GM19372 (cell line): Measurements from ENCODE around the gene SLC9B2.
"Not testable (repeated sequence)": the region's sequence is repeated elsewhere in the genome, so short reads cannot be mapped to it uniquely, and the experiment has no call there.

ENCODE experiments used
- ATAC-seq: cut with Tn5 transposase; IDR thresholded peaks from one replicate; pipeline ENCODE4 v1.9.1; 2021; ENCODE audit warnings: mild to moderate bottlenecking, low read depth, moderate library complexity; ENCODE audit not compliant: unreplicated experiment

The SLC9B2 gene

GRCh38 chr4:103021120-103021519 is 55.4 kb downstream of the SLC9B2 start:
- ATAC-seq, result no peak

- peak; percentile 99 for ATAC-seq
Observed at GRCh38 chr4:103019308-103020124, 57.0 kb downstream of the SLC9B2 start, which contains the start of gene SLC9B1. Gene SLC9B1 (minus strand): TSS chr4:103019705. CDS start chr4:102991711, 27,994 bp downstream.

- ATAC-seq, result no peak
Observed at GRCh38 chr4:103018391-103019307, 57.9 kb downstream of the SLC9B2 start.

- ATAC-seq, result no peak
Observed at GRCh38 chr4:103012551-103012950, 64.0 kb downstream of the SLC9B2 start.

- no peak for ATAC-seq
Observed at GRCh38 chr4:103012060-103012459, 64.5 kb downstream of the SLC9B2 start.

- no peak for ATAC-seq
Observed at GRCh38 chr4:103011378-103012025, 65.1 kb downstream of the SLC9B2 start.

GRCh38 chr4:103010804-103011203 is 65.8 kb downstream of the SLC9B2 start:
- no peak for ATAC-seq

- ATAC-seq, result peak; percentile 91
Observed at GRCh38 chr4:103008875-103009729, 67.5 kb downstream of the SLC9B2 start.

GRCh38 chr4:103002551-103002950 is 74.0 kb downstream of the SLC9B2 start:
- ATAC-seq, result no peak

- no peak for ATAC-seq
Observed at GRCh38 chr4:102994803-102995202, 81.8 kb downstream of the SLC9B2 start.

- ATAC-seq, result not testable (repeated sequence)
Observed at GRCh38 chr4:102993985-102994384, 82.6 kb downstream of the SLC9B2 start.

GRCh38 chr4:102988429-102989020 is 88.0 kb downstream of the SLC9B2 start:
- no peak for ATAC-seq

GRCh38 chr4:102981005-102981404 is 95.6 kb downstream of the SLC9B2 start:
- ATAC-seq, result no peak
